H1 (cell line): Measurements from ENCODE around the gene RAD23B. TPM values are rescaled to one million over a fixed set of nuclear protein-coding genes. Genes with fewer than 3 reads are reported as not detected.

Experiments used
- CTCF ChIA-PET: fragments of 300-600 bp; sonication (Branson Sonifier 250); formaldehyde crosslinking; loops from one replicate; lab custom pipeline; 2021; ENCODE audit not compliant: partially characterized antibody; lab: Charles Lee
- POLR2A ChIA-PET: fragments of 300-600 bp; sonication (Branson Sonifier 250); formaldehyde crosslinking; loops from one replicate; lab custom pipeline; 2021; ENCODE audit warnings: inconsistent platforms; ENCODE audit not compliant: partially characterized antibody; lab: Charles Lee
- DNase-seq, 2 experiments: peaks; one replicate each; pipeline versions ENCODE4 v3.0.0 to v3.0.0-alpha.2; 2010 to 2022; ENCODE audit warnings: low spot score in 2 of 2, low read depth in 1 of 2, mixed read lengths in 1 of 2
- FAIRE-seq: peaks from 2 replicates; lab custom pipeline; 2011; peaks lifted over from hg19 to GRCh38; lab: Jason Lieb, UNC
- H2AFZ ChIP-seq: 2 replicates; pipeline ENCODE4 v1.8.1; 2012; ENCODE audit warnings: low read length, inconsistent platforms
- H2AK5ac ChIP-seq: 2 replicates; pipeline ENCODE4 v1.6.1; 2013; ENCODE audit warnings: low read depth, low read length
- H2BK120ac ChIP-seq: replicated peaks from 2 replicates; pipeline ENCODE3; 2013; ENCODE audit warnings: low read depth, low read length, inconsistent platforms
- H2BK12ac ChIP-seq: 2 replicates; pipeline ENCODE4 v1.6.1; 2013; ENCODE audit warnings: low read depth, low read length
- H2BK15ac ChIP-seq: 2 replicates; pipeline ENCODE4 v1.6.1; 2013; ENCODE audit warnings: low read length
- H2BK20ac ChIP-seq: 2 replicates; pipeline ENCODE4 v1.6.1; 2013; ENCODE audit warnings: low read length
- H2BK5ac ChIP-seq: 2 replicates; pipeline ENCODE4 v1.6.1; 2013; ENCODE audit warnings: low read depth, low read length
- H3K14ac ChIP-seq: 2 replicates; pipeline ENCODE4 v1.6.1; 2013; ENCODE audit warnings: inconsistent platforms; ENCODE audit not compliant: insufficient read length
- H3K18ac ChIP-seq: 2 replicates; pipeline ENCODE4 v1.6.1; 2013; ENCODE audit warnings: low read length; ENCODE audit errors: extremely low read depth
- H3K23ac ChIP-seq: 2 replicates; pipeline ENCODE4 v1.6.1; 2013; ENCODE audit warnings: inconsistent platforms; ENCODE audit not compliant: insufficient read length
- H3K23me2 ChIP-seq: 2 replicates; pipeline ENCODE4 v1.6.1; 2013; ENCODE audit warnings: low read depth, low read length
- H3K27ac ChIP-seq: 2 replicates; pipeline ENCODE4 v1.6.1; 2011; ENCODE audit warnings: low read depth, low read length, inconsistent platforms
- H3K27me3 ChIP-seq, 4 experiments: replicated peaks in 1 of 4; 1 replicate in 1 of 4; 2 replicates in 3 of 4; pipeline versions ENCODE4 v1.6.1 to v1.8.1; 2011 to 2013; ENCODE audit warnings: low read length in 3 of 4, mild to moderate bottlenecking in 3 of 4, inconsistent platforms in 2 of 4, mixed read lengths in 2 of 4, moderate library complexity in 1 of 4; ENCODE audit not compliant: control insufficient read depth in 3 of 4, insufficient read depth in 3 of 4; ENCODE audit errors: extremely low read depth in 1 of 4
- H3K36me3 ChIP-seq, 4 experiments: 2 replicates each; pipeline versions ENCODE4 v1.6.1 to v1.8.1; 2011 to 2013; ENCODE audit warnings: mild to moderate bottlenecking in 4 of 4, low read length in 3 of 4, moderate library complexity in 2 of 4, control low read depth in 1 of 4, inconsistent platforms in 1 of 4; ENCODE audit not compliant: insufficient read depth in 4 of 4, control insufficient read depth in 2 of 4
- H3K4ac ChIP-seq: replicated peaks from 2 replicates; pipeline ENCODE3; 2013; ENCODE audit warnings: low read length, low read depth, mixed read lengths, inconsistent platforms; ENCODE audit not compliant: insufficient read length
- H3K4me1 ChIP-seq, 4 experiments: replicated peaks in 1 of 4; 1 replicate in 1 of 4; 2 replicates in 3 of 4; pipeline versions ENCODE4 v1.6.1 to v1.8.1; 2011 to 2013; ENCODE audit warnings: low read length in 3 of 4, inconsistent platforms in 2 of 4, mixed read lengths in 1 of 4; ENCODE audit not compliant: insufficient read depth in 4 of 4, control insufficient read depth in 3 of 4
- H3K4me2 ChIP-seq, 2 experiments: 2 replicates each; pipeline versions ENCODE4 v1.6.1 to v1.8.1; 2011 to 2013; ENCODE audit warnings: low read depth in 2 of 2, low read length in 2 of 2, control low read depth in 1 of 2, inconsistent platforms in 1 of 2, mild to moderate bottlenecking in 1 of 2; ENCODE audit not compliant: insufficient read depth in 1 of 2
- H3K4me3 ChIP-seq, 4 experiments: fragments of 200-600, 300-600 bp in 1 of 4; sonication (generic), shearing (Covaris generic), sonication (Bioruptor Twin) in 1 of 4; 2 replicates each; pipeline versions ENCODE4 v1.5.1 to v1.8.1; 2011 to 2016; ENCODE audit warnings: low read length in 4 of 4, low read depth in 3 of 4, control low read depth in 2 of 4, inconsistent platforms in 2 of 4, mild to moderate bottlenecking in 2 of 4, mixed read lengths in 1 of 4, moderate library complexity in 1 of 4; ENCODE audit not compliant: insufficient read depth in 2 of 4; ENCODE audit errors: extremely low read depth in 1 of 4
- H3K56ac ChIP-seq: replicated peaks from 2 replicates; pipeline ENCODE3; 2013; ENCODE audit warnings: low read depth, mild to moderate bottlenecking, mixed read lengths, low read length, inconsistent platforms; ENCODE audit not compliant: insufficient read length
- H3K79me1 ChIP-seq: 2 replicates; pipeline ENCODE4 v1.6.1; 2013; ENCODE audit warnings: low read depth, low read length, control low read depth
- H3K79me2 ChIP-seq, 2 experiments: 2 replicates each; pipeline versions ENCODE4 v1.6.1 to v1.8.1; 2012 to 2013; ENCODE audit warnings: low read length in 2 of 2, mild to moderate bottlenecking in 2 of 2, inconsistent platforms in 1 of 2; ENCODE audit not compliant: insufficient read depth in 2 of 2, control insufficient read depth in 1 of 2
- H3K9ac ChIP-seq, 4 experiments: replicated peaks in 1 of 4; 1 replicate in 1 of 4; 2 replicates in 3 of 4; pipeline versions ENCODE4 v1.6.1 to v1.8.1; 2011 to 2013; ENCODE audit warnings: low read depth in 3 of 4, low read length in 3 of 4, control low read depth in 2 of 4, mild to moderate bottlenecking in 2 of 4, moderate library complexity in 2 of 4, inconsistent platforms in 1 of 4; ENCODE audit errors: extremely low read depth in 1 of 4
- H3K9me3 ChIP-seq, 2 experiments: 2 replicates each; pipeline versions ENCODE4 v1.6.1 to v1.8.1; 2012 to 2013; ENCODE audit warnings: mild to moderate bottlenecking in 2 of 2, moderate library complexity in 2 of 2, control low read depth in 1 of 2, inconsistent platforms in 1 of 2, low read depth in 1 of 2, low read length in 1 of 2, mixed read lengths in 1 of 2; ENCODE audit not compliant: insufficient read depth in 2 of 2
- H4K20me1 ChIP-seq, 2 experiments: replicated peaks in 1 of 2; 2 replicates each; pipeline versions ENCODE3 to v1.8.1; 2011 to 2013; ENCODE audit warnings: inconsistent platforms in 2 of 2, low read length in 2 of 2, mild to moderate bottlenecking in 1 of 2; ENCODE audit not compliant: insufficient read depth in 2 of 2, control insufficient read depth in 1 of 2
- H4K5ac ChIP-seq: 2 replicates; pipeline ENCODE4 v1.6.1; 2013; ENCODE audit warnings: low read length, low read depth, mixed read lengths, inconsistent platforms; ENCODE audit not compliant: insufficient read length
- H4K8ac ChIP-seq: 2 replicates; pipeline ENCODE4 v1.8.0; 2013; ENCODE audit warnings: mild to moderate bottlenecking, moderate library complexity, low read length, inconsistent platforms; ENCODE audit not compliant: insufficient read depth; ENCODE audit errors: extremely low read depth
- H4K91ac ChIP-seq: replicated peaks from 2 replicates; pipeline ENCODE3; 2013; ENCODE audit warnings: low read length, mixed read lengths, inconsistent platforms; ENCODE audit not compliant: insufficient read length
- CREB1 ChIP-seq: IDR thresholded peaks from 2 replicates; pipeline ENCODE4 v1.6.1; 2012; ENCODE audit warnings: inconsistent platforms
- NANOG ChIP-seq: IDR thresholded peaks from 2 replicates; pipeline ENCODE4 v1.6.1; 2011; ENCODE audit warnings: low read length, low read depth, mild to moderate bottlenecking, inconsistent platforms; ENCODE audit not compliant: insufficient read depth, poor library complexity, severe bottlenecking
- POU5F1 ChIP-seq: IDR thresholded peaks from 2 replicates; pipeline ENCODE4 v1.6.1; 2011; ENCODE audit warnings: low read depth, mild to moderate bottlenecking, low read length, moderate library complexity
- SUZ12 ChIP-seq: fragments of 200-600 bp; sonication (generic); IDR thresholded peaks from 2 replicates; pipeline ENCODE4 v1.6.1; 2012; ENCODE audit warnings: mild to moderate bottlenecking, inconsistent platforms, low read length, moderate library complexity, mixed read lengths
- TAF7 ChIP-seq: optimal IDR thresholded peaks from 2 replicates; pipeline ENCODE3; 2011; ENCODE audit warnings: low read depth, mild to moderate bottlenecking, inconsistent platforms, low read length, moderate library complexity, borderline replicate concordance
- TEAD4 ChIP-seq: IDR thresholded peaks from 2 replicates; pipeline ENCODE4 v1.6.1; 2012; ENCODE audit warnings: low read depth, low read length, inconsistent platforms, mixed read lengths
- WGBS, 2 experiments: shearing (Covaris generic) in 1 of 2; methylation state at CpG; one replicate each; pipeline versions ENCODE4 v1.1.6 to v1.1.7; 2013 to 2015; ENCODE audit warnings: low lambda C conversion rate in 2 of 2, mixed read lengths in 2 of 2, inconsistent platforms in 1 of 2, low coverage in 1 of 2, missing lambda C conversion rate in 1 of 2; ENCODE audit not compliant: insufficient replicate concordance in 2 of 2, insufficient coverage in 1 of 2, insufficient read length in 1 of 2; ENCODE audit errors: extremely low coverage in 1 of 2, missing lambda C conversion rate in 1 of 2; 5-methylcytosine and 5-hydroxymethylcytosine counted together
- polyA plus RNA-seq, 7 experiments: library from polyadenylated mRNA; depleted of rRNA in 3 of 7; stranded (reverse) in 5 of 7; unstranded in 2 of 7; fragments of >200 nt in 5 of 7; fragments of 200-250 nt in 2 of 7; gene quantifications; 1 replicate in 5 of 7; 2 replicates in 1 of 7; 4 replicates in 1 of 7; pipeline versions ENCODE4 v1.2.1 to v1.2.3, GENCODE V29; 2011 to 2013; ENCODE audit warnings: missing spikeins in 2 of 7, mixed read lengths in 2 of 7
- total RNA-seq: library from RNA; stranded (reverse); fragmentation: NEBNext Ultra II Directional; extraction: Animal tissue kit (Norgen Biotek cat#: 25700); gene quantifications from 2 replicates; pipeline ENCODE4 v1.2.1, GENCODE V29; 2021

The RAD23B gene
- total and polyA plus RNA-seq, 2 of the 8 experiments (the other 6 are each of a cell fraction or from before 2014, with no cell fraction given), result 97.1 to 165 TPM

GRCh38 chr9:107277801-107278200, 5.3 kb upstream of the RAD23B start:
- POLR2A ChIA-PET, result no interaction called here
- no peak overlapping the region for H2AFZ ChIP-seq
- no peaks in the 10 kb centered on the region; a peak in 1 of 4 replicates for H3K79me2 ChIP-seq
- no peak overlapping the region for H2BK20ac ChIP-seq
- no peaks in the 10 kb centered on the region for H3K27me3 ChIP-seq
- no peak overlapping the region for H2BK120ac ChIP-seq
- CTCF ChIA-PET, result interaction anchor here (1.1 to 1.3 kb wide), 2 partner anchors 29 to 36 kb away, joined by 3 read pairs; no protein-coding TSS in a partner anchor
- H4K20me1 ChIP-seq, result no peaks in the 10 kb centered on the region
- H3K14ac ChIP-seq, result no peak overlapping the region
- no peak overlapping the region for H4K91ac ChIP-seq
- DNase-seq (no peak), FAIRE-seq (no peak)
- H2BK15ac ChIP-seq, result no peak overlapping the region
- H2BK12ac ChIP-seq, result no peak overlapping the region
- H3K36me3 ChIP-seq, result no peaks in the 10 kb centered on the region
- no peaks in the 10 kb centered on the region for H3K79me1 ChIP-seq
- H3K4ac ChIP-seq, result no peak overlapping the region
- no peak overlapping the region for H3K23ac ChIP-seq
- H3K56ac ChIP-seq, result no peak overlapping the region
- TF ChIP-seq TEAD4, result no peak
- TF ChIP-seq POU5F1, result no peak
- no peak for TF ChIP-seq CREB1
- no peak for TF ChIP-seq SUZ12
- no peak for TF ChIP-seq TAF7
- TF ChIP-seq NANOG, result no peak
- H3K4me2 ChIP-seq, result no peak overlapping the region
- no peak overlapping the region for H3K9ac ChIP-seq
- WGBS, 2 experiments, result 92% methylated on average over 5 of the region's 5 CpGs; no CpG with 5 or more reads in 1 of the 2 experiments
- H3K9me3 ChIP-seq, result no peaks in the 10 kb centered on the region
- H2BK5ac ChIP-seq, result no peak overlapping the region
- no peak overlapping the region for H3K18ac ChIP-seq
- H4K8ac ChIP-seq, result no peak overlapping the region
- no peak overlapping the region for H2AK5ac ChIP-seq
- peaks cover 0 to 2% (median 0%) of the 10 kb centered on the region in 4 experiments; a peak in 1 of 7 replicates for H3K4me1 ChIP-seq
- H3K4me3 ChIP-seq, result no peak overlapping the region
- H4K5ac ChIP-seq, result no peak overlapping the region
- H3K27ac ChIP-seq, result no peak overlapping the region
- H3K23me2 ChIP-seq, result peaks cover 8% of the 10 kb centered on the region
